Measurements from ENCODE around the gene LAMP1. TPM values are rescaled to one million over a fixed set of nuclear protein-coding genes. Genes with fewer than 3 reads are reported as not detected.
"Not testable (repeated sequence)": the region's sequence is repeated elsewhere in the genome, so short reads cannot be mapped to it uniquely, and the experiment has no call there.

The LAMP1 gene
- total and polyA plus RNA-seq, 5 experiments from 2014 or later: 22.7 to 109 (median 28.1) TPM

GRCh38 chr13:113337556-113337955 lies 40.5 kb downstream of the LAMP1 start:
- POLR2A ChIA-PET: interaction anchor here (1.1 kb wide), 1 partner anchor 10 kb away, joined by 3 read pairs; no protein-coding TSS in a partner anchor
- Mint-ChIP-seq H3K27ac (no peak overlapping the region), H3K9me3 (no peaks in the 10 kb centered on the region), H3K27me3 (peaks cover 3 to 22% (median 5%) of the 10 kb centered on the region in 5 donors), H3K36me3 (no peaks in the 10 kb centered on the region), H3K4me1 (no peaks in the 10 kb centered on the region), H3K4me3 (no peak overlapping the region)
- ATAC-seq: no peak
- no peak for DNase-seq

GRCh38 chr13:113337976-113338375 lies 40.9 kb downstream of the LAMP1 start:
- Mint-ChIP-seq H3K4me3 (no peak overlapping the region), H3K27me3 (peaks cover 3 to 23% (median 8%) of the 10 kb centered on the region in 5 donors), H3K4me1 (no peaks in the 10 kb centered on the region), H3K9me3 (no peaks in the 10 kb centered on the region), H3K27ac (no peak overlapping the region), H3K36me3 (no peaks in the 10 kb centered on the region)
- POLR2A ChIA-PET: interaction anchor here (1.1 kb wide), 1 partner anchor 11 kb away, joined by 3 read pairs; no protein-coding TSS in a partner anchor
- DNase-seq: no peak
- ATAC-seq: no peak

GRCh38 chr13:113338451-113338850 lies 41.4 kb downstream of the LAMP1 start:
- POLR2A ChIA-PET: no interaction called here

GRCh38 chr13:113342820-113343691 lies 46.0 kb downstream of the LAMP1 start:
- ATAC-seq: no peak
- Mint-ChIP-seq H3K4me3 (no peak overlapping the region), H3K36me3 (peaks cover 1 to 8% (median 2%) of the 10 kb centered on the region in 3 donors), H3K4me1 (no peaks in the 10 kb centered on the region), H3K27me3 (peaks cover 0 to 8% (median 6%) of the 10 kb centered on the region in 5 donors), H3K9me3 (peaks cover 0 to 13% (median 5%) of the 10 kb centered on the region in 9 donors), H3K27ac (peak overlapping the region in 1 of 10 donors; percentile 32)
- POLR2A ChIA-PET: no interaction called here
- DNase-seq: no peak

More at GRCh38 chr13:113338451-113338850, 41.4 kb downstream of the LAMP1 start:
- no peak overlapping the region for H3K4me3 Mint-ChIP-seq
- ATAC-seq: no peak
- H3K27me3 Mint-ChIP-seq: peaks cover 3 to 23% (median 9%) of the 10 kb centered on the region in 5 donors
- H3K4me1 Mint-ChIP-seq: no peaks in the 10 kb centered on the region
- H3K9me3 Mint-ChIP-seq: no peaks in the 10 kb centered on the region
- H3K36me3 Mint-ChIP-seq: no peaks in the 10 kb centered on the region
- no peak overlapping the region for H3K27ac Mint-ChIP-seq
- DNase-seq: no peak

- H3K27me3 Mint-ChIP-seq: peaks cover 0 to 7% (median 3%) of the 10 kb centered on the region in 5 donors
- H3K4me3 Mint-ChIP-seq: no peak overlapping the region
- H3K27ac Mint-ChIP-seq: no peak overlapping the region
- H3K36me3 Mint-ChIP-seq: peaks cover 1 to 8% (median 2%) of the 10 kb centered on the region in 3 donors
- no peaks in the 10 kb centered on the region for H3K4me1 Mint-ChIP-seq
- DNase-seq (no peak), ATAC-seq (no peak)
- peaks cover 0 to 15% (median 5%) of the 10 kb centered on the region in 9 donors for H3K9me3 Mint-ChIP-seq
- POLR2A ChIA-PET: no interaction called here
Measured at GRCh38 chr13:113343692-113343968, 46.6 kb downstream of the LAMP1 start.

- POLR2A ChIA-PET: no interaction called here
- DNase-seq (no peak), ATAC-seq (no peak)
- Mint-ChIP-seq H3K27ac (no peak overlapping the region), H3K36me3 (peaks cover 1 to 8% (median 2%) of the 10 kb centered on the region in 3 donors), H3K4me1 (no peaks in the 10 kb centered on the region), H3K27me3 (peaks cover 0 to 7% (median 3%) of the 10 kb centered on the region in 5 donors), H3K9me3 (peaks cover 0 to 15% (median 5%) of the 10 kb centered on the region in 9 donors), H3K4me3 (no peak overlapping the region)
Measured at GRCh38 chr13:113345486-113345885, 48.4 kb downstream of the LAMP1 start.

- H3K36me3 Mint-ChIP-seq, DNase-seq, H3K27ac Mint-ChIP-seq, H3K4me3 Mint-ChIP-seq, H3K27me3 Mint-ChIP-seq, H3K4me1 Mint-ChIP-seq, POLR2A ChIA-PET, ATAC-seq: not testable (repeated sequence)
- H3K9me3 Mint-ChIP-seq: peaks cover 0 to 15% (median 5%) of the 10 kb centered on the region in 9 donors
Measured at GRCh38 chr13:113347736-113348225, 50.7 kb downstream of the LAMP1 start.

- POLR2A ChIA-PET: no interaction called here
- ATAC-seq: no peak
- no peak overlapping the region for H3K4me3 Mint-ChIP-seq
- H3K36me3 Mint-ChIP-seq: peaks cover 1 to 8% (median 2%) of the 10 kb centered on the region in 3 donors
- DNase-seq: no peak
- peaks cover 0 to 9% (median 0%) of the 10 kb centered on the region in 5 donors for H3K27me3 Mint-ChIP-seq
- no peaks in the 10 kb centered on the region for H3K4me1 Mint-ChIP-seq
- peaks cover 0 to 15% (median 5%) of the 10 kb centered on the region in 9 donors for H3K9me3 Mint-ChIP-seq
- H3K27ac Mint-ChIP-seq: no peak overlapping the region
Measured at GRCh38 chr13:113348591-113348990, 51.6 kb downstream of the LAMP1 start.

GRCh38 chr13:113349050-113349449 lies 52.0 kb downstream of the LAMP1 start:
- DNase-seq (no peak), ATAC-seq (no peak)
- POLR2A ChIA-PET: no interaction called here
- Mint-ChIP-seq H3K27me3 (peaks cover 0 to 9% (median 0%) of the 10 kb centered on the region in 5 donors), H3K36me3 (peaks cover 1 to 8% (median 2%) of the 10 kb centered on the region in 3 donors), H3K9me3 (peaks cover 0 to 15% (median 5%) of the 10 kb centered on the region in 9 donors), H3K27ac (no peak overlapping the region), H3K4me1 (no peaks in the 10 kb centered on the region), H3K4me3 (no peak overlapping the region)

GRCh38 chr13:113349491-113349890 lies 52.5 kb downstream of the LAMP1 start:
- H3K4me3 Mint-ChIP-seq: no peak overlapping the region
- ATAC-seq (no peak), DNase-seq (no peak)
- H3K27me3 Mint-ChIP-seq: peaks cover 0 to 9% (median 0%) of the 10 kb centered on the region in 5 donors
- no peaks in the 10 kb centered on the region for H3K4me1 Mint-ChIP-seq
- no peak overlapping the region for H3K27ac Mint-ChIP-seq
- peaks cover 0 to 15% (median 5%) of the 10 kb centered on the region in 9 donors for H3K9me3 Mint-ChIP-seq
- peaks cover 1 to 8% (median 2%) of the 10 kb centered on the region in 3 donors for H3K36me3 Mint-ChIP-seq
- POLR2A ChIA-PET: no interaction called here

- Mint-ChIP-seq H3K36me3 (peaks cover 1 to 6% (median 2%) of the 10 kb centered on the region in 3 donors), H3K4me3 (no peak overlapping the region), H3K27ac (no peak overlapping the region), H3K27me3 (peaks cover 0 to 8% (median 0%) of the 10 kb centered on the region in 5 donors), H3K9me3 (peaks cover 0 to 11% (median 5%) of the 10 kb centered on the region in 9 donors), H3K4me1 (no peaks in the 10 kb centered on the region)
- no peak for ATAC-seq
- POLR2A ChIA-PET: no interaction called here
- DNase-seq: no peak
Measured at GRCh38 chr13:113350065-113350937, 53.3 kb downstream of the LAMP1 start.

- peaks cover 0 to 10% (median 0%) of the 10 kb centered on the region in 5 donors for H3K27me3 Mint-ChIP-seq
- no peak for DNase-seq
- no peak for ATAC-seq
- no peaks in the 10 kb centered on the region for H3K4me1 Mint-ChIP-seq
- no peak overlapping the region for H3K27ac Mint-ChIP-seq
- POLR2A ChIA-PET: no interaction called here
- H3K36me3 Mint-ChIP-seq: peaks cover 0 to 1% (median 0%) of the 10 kb centered on the region in 3 donors
- no peak overlapping the region for H3K4me3 Mint-ChIP-seq
- peaks cover 0 to 5% (median 0%) of the 10 kb centered on the region in 9 donors for H3K9me3 Mint-ChIP-seq
Measured at GRCh38 chr13:113350938-113351335, 53.9 kb downstream of the LAMP1 start.
